Subcutaneous abdominal adipose tissue (tissue), 5 donors: Measurements from ENCODE around the gene ATP5F1A.
A peak's percentile ranks its signal among the peaks of the same experiment; 100 is the strongest.
"Not testable (repeated sequence)": the region's sequence is repeated elsewhere in the genome, so short reads cannot be mapped to it uniquely, and the experiment has no call there.

Experiments
- H3K27ac ChIP-seq: one replicate; pipeline ENCODE4 v1.7.0; 2013; ENCODE audit warnings: low read depth, mild to moderate bottlenecking, inconsistent platforms, low read length, moderate library complexity
- H3K27me3 ChIP-seq, 5 donors: one replicate each; pipeline ENCODE4 v1.7.0; 2013; ENCODE audit warnings: low read length in 5 of 5, inconsistent platforms in 1 of 5; ENCODE audit not compliant: control insufficient read depth in 5 of 5, insufficient read depth in 4 of 5
- H3K36me3 ChIP-seq, 5 donors: one replicate each; pipeline ENCODE4 v1.7.0; 2013; ENCODE audit warnings: low read length in 5 of 5; ENCODE audit not compliant: control insufficient read depth in 5 of 5, insufficient read depth in 5 of 5
- H3K4me1 ChIP-seq, 5 donors: one replicate each; pipeline ENCODE4 v1.7.0; 2013; ENCODE audit warnings: low read length in 5 of 5, mild to moderate bottlenecking in 3 of 5, moderate library complexity in 1 of 5; ENCODE audit not compliant: control insufficient read depth in 5 of 5, insufficient read depth in 5 of 5
- H3K4me3 ChIP-seq, 5 donors: one replicate each; pipeline ENCODE4 v1.7.0; 2013; ENCODE audit warnings: low read length in 5 of 5, low read depth in 1 of 5
- H3K9ac ChIP-seq, 5 donors: one replicate each; pipeline ENCODE4 v1.7.0; 2013; ENCODE audit warnings: low read length in 5 of 5, mild to moderate bottlenecking in 4 of 5, moderate library complexity in 3 of 5
- H3K9me3 ChIP-seq, 5 donors: one replicate each; pipeline ENCODE4 v1.7.0; 2013; ENCODE audit warnings: low read length in 5 of 5; ENCODE audit not compliant: control insufficient read depth in 5 of 5
- donor health status: healthy.
- donor health status: healthy.
- donor health status: healthy.
- donor health status: healthy.
- donor health status: healthy.

Gene ATP5F1A

DNA sequence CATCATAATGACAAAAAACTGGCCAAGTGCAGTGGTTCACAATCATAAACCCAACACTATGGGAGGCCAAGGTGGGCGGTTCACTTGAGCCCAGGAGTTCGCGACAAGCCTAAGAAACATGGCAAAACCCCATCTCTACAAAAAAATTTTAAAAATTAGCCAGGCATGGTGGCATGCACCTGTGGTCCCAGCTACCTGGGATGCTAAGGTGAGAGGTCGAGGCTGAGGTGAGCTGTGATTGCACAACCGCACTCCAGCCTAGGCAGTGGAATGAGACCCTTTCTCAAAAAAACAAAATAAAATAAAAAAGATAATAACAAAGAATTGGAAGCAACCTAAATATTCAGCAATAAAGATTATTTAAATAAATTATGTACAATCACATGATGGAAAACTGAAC is 47.8 kb downstream of the ATP5F1A start:
- Histone ChIP-seq H3K36me3 (no peaks in the 10 kb centered on the region), H3K4me1 (peaks cover 0 to 8% (median 7%) of the 10 kb centered on the region in 5 donors)

DNA sequence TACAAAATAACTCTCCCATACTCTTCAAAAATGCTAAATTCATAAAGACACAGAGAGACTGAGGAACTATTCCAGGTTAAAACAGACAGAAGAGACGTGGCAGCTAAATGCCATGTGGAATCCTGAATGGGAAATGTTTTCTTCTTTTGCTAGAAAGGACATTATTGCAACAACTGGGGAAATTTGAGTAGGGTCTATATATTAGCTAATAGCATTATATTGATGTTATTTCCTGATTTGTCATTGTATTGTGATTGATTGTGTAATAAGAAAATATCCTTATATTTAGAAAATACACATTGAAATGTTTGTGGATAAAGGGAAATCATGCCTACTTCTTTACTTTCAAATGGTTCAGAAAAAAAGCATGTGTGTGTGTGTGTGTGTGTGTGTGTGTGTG is 49.5 kb downstream of the ATP5F1A start:
- Histone ChIP-seq H3K9me3 (no peaks in the 10 kb centered on the region), H3K4me3 (no peak overlapping the region), H3K36me3 (no peaks in the 10 kb centered on the region), H3K9ac (no peak overlapping the region), H3K4me1 (peaks cover 0 to 8% (median 7%) of the 10 kb centered on the region in 5 donors), H3K27me3 (no peaks in the 10 kb centered on the region), H3K27ac (no peak overlapping the region)

More for the DNA sequence above, 47.8 kb downstream of the ATP5F1A start:
- Histone ChIP-seq H3K9ac (no peak overlapping the region), H3K27me3 (no peaks in the 10 kb centered on the region), H3K4me3 (no peak overlapping the region), H3K9me3 (no peaks in the 10 kb centered on the region), H3K27ac (no peak overlapping the region)

DNA sequence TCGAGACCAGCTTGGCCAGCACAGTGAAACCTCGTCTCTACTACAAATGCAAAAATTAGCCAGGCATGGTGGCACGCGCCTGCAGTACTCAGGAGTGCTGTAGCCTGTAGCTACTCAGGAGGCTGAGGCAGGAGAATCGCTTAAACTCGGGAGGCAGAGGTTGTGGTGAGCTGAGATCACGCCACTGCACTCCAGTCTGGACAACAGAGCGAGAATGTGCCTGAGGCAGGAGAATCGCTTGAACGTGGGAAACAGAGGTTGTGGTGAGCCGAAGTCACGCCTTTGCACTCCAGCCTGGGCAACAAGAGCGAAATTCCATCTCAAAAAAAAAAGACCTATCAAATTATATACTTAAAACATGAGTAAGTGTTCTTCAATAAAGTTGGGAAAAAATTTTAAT is 50.7 kb downstream of the ATP5F1A start:
- peaks cover 0 to 12% (median 7%) of the 10 kb centered on the region in 5 donors for H3K4me1 ChIP-seq
- not testable (repeated sequence) for H3K9ac ChIP-seq, H3K9me3 ChIP-seq, H3K27ac ChIP-seq, H3K36me3 ChIP-seq, H3K27me3 ChIP-seq, H3K4me3 ChIP-seq

DNA sequence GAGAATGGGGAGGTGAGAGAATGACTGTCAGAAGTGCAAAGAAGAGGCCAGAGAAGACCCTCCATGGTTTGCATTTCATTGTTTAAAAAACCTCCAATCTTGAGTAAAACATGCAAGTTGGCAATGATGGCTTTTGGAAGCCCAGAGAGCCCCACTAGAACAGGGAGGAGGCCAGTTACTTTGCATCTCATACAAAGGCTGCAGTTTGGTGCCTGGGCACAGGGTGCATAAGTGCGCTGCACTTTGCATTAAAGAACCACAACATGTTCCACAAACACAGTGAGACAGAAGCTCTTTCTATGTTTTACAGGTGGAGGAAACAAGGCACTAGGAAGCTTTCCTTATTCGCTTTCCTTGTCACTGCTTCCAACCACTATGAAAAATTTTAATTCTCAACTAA is 51.4 kb downstream of the ATP5F1A start:
- Histone ChIP-seq H3K4me1 (peaks cover 0 to 6% (median under 1%) of the 10 kb centered on the region in 5 donors), H3K27me3 (no peaks in the 10 kb centered on the region), H3K9me3 (no peaks in the 10 kb centered on the region), H3K36me3 (no peaks in the 10 kb centered on the region), H3K27ac (no peak overlapping the region), H3K9ac (no peak overlapping the region), H3K4me3 (no peak overlapping the region)

DNA sequence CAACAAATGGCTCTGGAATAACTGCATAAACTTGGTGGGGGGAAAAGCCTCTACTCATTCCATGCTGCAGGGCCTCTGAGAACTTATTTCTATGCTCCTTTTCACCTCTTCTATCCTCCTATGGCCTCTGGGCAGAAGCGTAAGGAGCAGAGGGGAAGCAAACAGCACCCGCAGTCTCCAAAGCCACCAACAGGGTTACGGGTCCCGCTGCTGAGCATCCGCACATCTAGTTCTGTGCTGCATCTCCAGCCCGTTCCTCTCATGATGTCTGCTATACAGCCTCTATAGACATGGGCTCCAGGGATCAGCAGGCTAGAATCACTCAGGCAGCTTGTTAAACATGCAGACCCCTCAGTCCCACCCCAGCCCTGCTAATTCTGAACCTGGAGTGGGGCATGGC is 52.0 kb downstream of the ATP5F1A start:
- no peaks in the 10 kb centered on the region for H3K9me3 ChIP-seq
- no peaks in the 10 kb centered on the region for H3K27me3 ChIP-seq
- H3K9ac ChIP-seq: no peak overlapping the region
- no peaks in the 10 kb centered on the region for H3K36me3 ChIP-seq
- peaks cover 0 to 4% (median 0%) of the 10 kb centered on the region in 5 donors for H3K4me1 ChIP-seq
- H3K4me3 ChIP-seq: no peak overlapping the region
- H3K27ac ChIP-seq: no peak overlapping the region

DNA sequence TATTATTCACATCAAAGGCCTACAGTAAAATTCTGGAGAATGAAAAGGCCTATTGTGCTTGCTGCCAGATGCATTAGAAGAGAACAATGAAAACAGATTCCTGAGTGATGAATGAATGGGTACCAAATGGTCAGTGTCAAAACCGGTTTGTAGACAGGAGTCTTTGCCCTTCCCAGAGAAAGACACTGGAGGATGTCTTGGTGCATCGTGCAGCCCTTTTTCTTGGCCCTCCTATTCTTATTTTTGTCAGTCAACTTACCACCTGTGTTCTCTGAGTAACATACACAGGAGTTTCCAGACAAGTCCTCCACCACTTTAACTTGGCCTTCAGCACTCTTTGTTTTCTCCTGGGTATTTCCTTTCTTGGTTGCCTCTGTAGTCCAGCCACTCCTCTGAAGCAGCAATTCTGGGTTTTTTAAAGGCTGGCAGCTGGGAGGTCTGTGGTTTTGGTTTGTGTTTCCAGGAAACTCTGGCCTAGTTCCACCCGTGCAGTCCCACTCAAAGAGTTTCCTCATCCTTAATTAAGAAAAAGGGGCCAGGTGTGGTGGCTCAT is 55.4 kb downstream of the ATP5F1A start:
- Histone ChIP-seq H3K27ac (no peak overlapping the region), H3K27me3 (no peaks in the 10 kb centered on the region), H3K36me3 (peaks cover 0 to 3% (median 0%) of the 10 kb centered on the region in 5 donors), H3K9ac (peak overlapping the region in 2 of 5 donors; percentile 36 to 45), H3K4me3 (no peak overlapping the region), H3K9me3 (no peaks in the 10 kb centered on the region), H3K4me1 (peaks cover 0 to 4% (median 0%) of the 10 kb centered on the region in 5 donors)

DNA sequence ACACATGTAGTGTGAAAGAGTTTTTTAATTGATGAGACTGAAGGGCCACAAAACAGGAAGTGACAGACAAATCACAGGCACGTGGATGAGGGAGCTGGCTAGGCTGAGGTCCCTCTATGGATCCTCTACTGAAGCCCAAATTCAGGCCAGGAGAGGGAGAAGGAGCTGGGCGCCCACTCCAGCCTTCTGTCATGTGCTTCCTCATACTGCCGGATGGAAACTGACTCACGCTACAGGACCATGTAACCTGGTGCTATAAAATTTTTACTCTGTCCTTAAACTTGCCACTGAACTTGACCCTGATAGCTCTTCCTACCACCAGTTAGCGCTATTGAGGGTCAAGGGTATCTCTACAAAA is 57.4 kb downstream of the ATP5F1A start:
- Histone ChIP-seq H3K9ac (no peak overlapping the region), H3K4me1 (peaks cover 0 to 7% (median 0%) of the 10 kb centered on the region in 5 donors), H3K9me3 (no peaks in the 10 kb centered on the region), H3K36me3 (peaks cover 0 to 3% (median 0%) of the 10 kb centered on the region in 5 donors), H3K4me3 (no peak overlapping the region), H3K27me3 (no peaks in the 10 kb centered on the region), H3K27ac (no peak overlapping the region)

DNA sequence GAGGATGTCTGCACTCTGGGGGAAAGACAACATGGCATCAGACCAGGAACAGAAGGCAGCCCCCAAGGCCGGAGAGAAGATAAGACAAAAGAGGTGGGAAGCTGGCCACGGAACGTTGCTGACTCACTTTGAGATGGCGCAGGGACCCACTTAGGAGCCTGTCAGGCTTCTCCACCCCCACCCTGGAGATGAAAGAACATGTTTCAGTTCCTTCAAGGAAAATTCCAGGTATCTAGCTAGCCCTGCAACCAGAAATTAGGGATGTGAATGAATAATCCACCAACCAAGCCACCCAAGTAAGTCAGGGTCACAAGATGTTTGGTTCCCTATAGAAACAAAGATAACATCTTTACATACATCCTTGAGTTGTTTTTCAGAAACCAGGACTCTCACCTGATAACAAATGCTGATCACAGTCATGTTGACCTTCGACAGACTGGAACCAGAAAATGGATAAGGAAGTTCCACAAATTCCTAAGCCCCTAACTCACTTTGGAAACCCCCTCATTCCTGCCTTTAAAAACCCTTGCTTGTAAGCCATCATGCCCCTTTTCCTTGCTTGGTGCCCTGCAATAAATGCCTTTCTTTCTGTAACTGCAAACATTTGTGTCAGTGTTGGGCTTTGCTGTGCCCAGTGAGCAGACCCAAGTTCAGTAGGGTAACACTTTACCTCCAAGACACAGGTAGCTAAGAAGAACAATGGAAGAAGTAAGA is 57.9 kb downstream of the ATP5F1A start:
- Histone ChIP-seq H3K9ac (no peak overlapping the region), H3K27me3 (no peaks in the 10 kb centered on the region), H3K4me3 (no peak overlapping the region), H3K36me3 (peaks cover 0 to 3% (median 0%) of the 10 kb centered on the region in 5 donors), H3K9me3 (no peaks in the 10 kb centered on the region), H3K4me1 (peaks cover 0 to 7% (median 0%) of the 10 kb centered on the region in 5 donors), H3K27ac (no peak overlapping the region)

DNA sequence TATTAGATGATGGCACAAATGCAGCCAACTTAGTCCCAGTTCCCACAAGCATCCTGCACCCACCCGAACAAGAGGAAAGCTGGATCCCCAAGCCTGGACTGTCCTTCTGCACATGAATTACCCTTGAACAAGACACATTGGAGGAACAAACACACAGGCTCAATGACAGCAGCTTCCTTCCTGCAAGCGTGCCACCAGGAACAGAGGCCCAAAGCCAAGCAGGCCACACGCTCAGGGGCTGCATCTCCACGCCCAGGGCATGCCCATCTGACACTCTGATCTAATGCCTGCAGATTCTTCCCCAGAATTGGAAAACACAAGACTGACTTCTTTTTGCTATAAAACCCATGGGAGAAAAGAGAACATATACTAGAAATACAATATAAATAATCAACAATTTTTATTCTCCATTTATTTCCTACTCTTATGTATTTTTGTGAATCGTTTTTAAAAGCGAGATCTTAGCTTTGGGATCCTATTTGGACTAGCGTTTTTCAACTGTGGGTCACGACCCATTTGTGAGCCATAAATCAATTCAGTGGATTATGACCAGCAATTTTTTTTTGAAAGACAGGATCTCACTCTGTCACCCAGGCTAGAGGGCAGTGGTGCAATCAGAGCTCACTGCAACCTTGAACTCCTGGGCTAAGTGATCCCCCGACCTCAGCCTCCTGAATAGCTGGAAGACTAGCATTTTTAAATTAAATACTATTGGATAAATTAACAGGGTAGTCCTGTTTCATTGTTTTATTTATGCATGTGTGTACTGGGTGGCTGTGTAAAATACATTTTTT is 60.4 kb downstream of the ATP5F1A start:
- Histone ChIP-seq H3K4me3 (no peak overlapping the region), H3K27me3 (no peaks in the 10 kb centered on the region), H3K9me3 (no peaks in the 10 kb centered on the region), H3K27ac (no peak overlapping the region), H3K36me3 (peaks cover 0 to 3% (median 0%) of the 10 kb centered on the region in 5 donors), H3K4me1 (peaks cover 0 to 4% (median 0%) of the 10 kb centered on the region in 5 donors), H3K9ac (no peak overlapping the region)
